HCEC 1CT (cell line): ENCODE measurements around the gene DBP.
A peak's percentile ranks its signal among the peaks of the same experiment; 100 is the strongest.
"Not testable (repeated sequence)": the region's sequence is repeated elsewhere in the genome, so short reads cannot be mapped to it uniquely, and the experiment has no call there.

Experiments
- DNase-seq: peaks from one replicate; pipeline ENCODE4 v3.0.0-alpha.2; 2017

Gene DBP

DNA sequence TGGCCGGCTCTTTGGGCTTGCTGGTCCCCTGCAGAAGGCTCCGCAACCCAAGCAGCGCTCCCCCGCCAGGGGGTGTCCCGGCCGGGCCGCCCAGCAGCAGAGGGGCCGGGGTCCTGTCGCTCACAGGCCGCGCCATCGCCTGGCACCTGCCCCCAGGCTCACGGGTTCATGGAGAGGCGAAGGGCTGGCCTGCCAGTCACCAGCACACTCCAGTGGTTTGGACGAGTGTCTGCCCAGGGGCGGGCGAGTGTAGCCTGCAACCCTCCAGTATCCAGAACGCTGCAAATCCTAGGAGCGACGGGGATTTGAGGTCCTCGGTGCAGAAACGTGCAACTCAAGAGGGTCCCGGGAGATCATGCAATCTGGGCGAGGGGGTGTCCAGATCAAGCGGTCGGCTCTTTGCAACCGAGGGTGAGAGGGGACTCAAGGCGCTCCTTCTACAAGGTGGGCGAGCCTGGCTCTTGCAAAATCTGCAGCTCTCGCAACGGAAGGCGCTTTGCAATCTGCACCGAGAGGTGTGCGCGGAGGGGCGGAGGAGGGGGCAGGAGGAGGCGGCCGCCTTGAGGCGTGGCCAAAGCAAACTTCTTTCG is at the start of gene DBP:
DBP (minus strand) TSS at position 521 of the 590 bp plus-strand sequence; CDS start at position 136, 385 bp downstream.
- DNase-seq, result no peak

DNA sequence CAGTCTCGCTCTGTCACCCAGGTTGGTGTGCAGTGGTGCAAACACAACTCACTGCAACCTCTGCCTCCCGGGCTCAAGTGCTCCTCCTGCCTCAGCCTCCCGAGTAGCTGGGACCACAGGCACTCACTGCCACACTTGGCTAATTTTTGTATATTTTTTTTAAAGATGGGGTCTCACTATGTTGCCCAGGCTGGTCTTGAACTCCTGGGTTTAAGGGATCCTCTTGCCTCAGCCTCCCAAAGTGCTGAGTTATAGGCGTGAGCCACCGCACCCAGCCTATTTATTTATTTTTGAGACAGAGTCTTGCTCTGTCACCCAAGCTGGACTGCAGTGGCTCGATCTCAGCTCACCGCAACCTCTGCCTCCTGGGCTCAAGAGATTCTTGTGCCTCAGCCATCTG is 49.5 kb upstream of the DBP start:
- not testable (repeated sequence) for DNase-seq

GRCh38 chr19:48686088-48686487 is 48.9 kb upstream of the DBP start:
- DNase-seq, result no peak

GRCh38 chr19:48685583-48685982 is 48.4 kb upstream of the DBP start:
- no peak for DNase-seq

DNA sequence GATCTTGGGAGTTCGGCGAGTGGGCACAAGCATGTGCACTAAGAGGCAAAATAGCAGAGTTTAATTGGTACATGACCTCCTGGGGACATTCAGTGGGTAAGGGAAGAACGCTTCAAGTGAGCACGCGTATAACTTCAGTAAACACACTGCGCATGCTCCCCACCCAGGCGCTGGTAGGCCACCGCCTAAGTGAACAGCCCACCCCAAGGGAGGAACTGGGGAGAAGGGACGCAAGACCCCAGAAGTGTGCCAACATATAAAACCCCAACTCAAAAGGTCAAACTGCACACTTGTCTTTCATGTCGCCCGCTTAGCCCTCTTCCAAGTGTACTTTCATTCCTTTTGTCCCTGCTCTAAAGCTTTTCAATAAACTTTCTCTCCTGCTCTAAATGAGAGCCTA is 46.2 kb upstream of the DBP start:
- no peak for DNase-seq

DNA sequence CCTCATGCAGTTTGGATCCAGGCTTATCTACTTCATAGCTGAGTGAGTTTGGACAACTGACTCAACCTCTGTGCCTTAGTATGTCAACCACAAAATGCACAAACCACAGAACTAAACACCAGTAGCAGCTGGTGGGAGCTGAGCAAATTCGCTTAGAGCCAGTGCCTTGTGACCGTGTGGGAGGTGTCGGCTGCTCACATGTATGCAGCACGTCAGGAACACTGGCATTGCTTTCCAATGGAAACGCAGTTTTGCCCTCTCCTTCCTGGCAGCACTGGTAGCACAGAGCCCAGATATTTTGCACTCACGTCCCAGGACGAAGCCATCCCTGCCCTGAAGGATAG is 43.9 kb upstream of the DBP start:
- DNase-seq, result peak; percentile 43

DNA sequence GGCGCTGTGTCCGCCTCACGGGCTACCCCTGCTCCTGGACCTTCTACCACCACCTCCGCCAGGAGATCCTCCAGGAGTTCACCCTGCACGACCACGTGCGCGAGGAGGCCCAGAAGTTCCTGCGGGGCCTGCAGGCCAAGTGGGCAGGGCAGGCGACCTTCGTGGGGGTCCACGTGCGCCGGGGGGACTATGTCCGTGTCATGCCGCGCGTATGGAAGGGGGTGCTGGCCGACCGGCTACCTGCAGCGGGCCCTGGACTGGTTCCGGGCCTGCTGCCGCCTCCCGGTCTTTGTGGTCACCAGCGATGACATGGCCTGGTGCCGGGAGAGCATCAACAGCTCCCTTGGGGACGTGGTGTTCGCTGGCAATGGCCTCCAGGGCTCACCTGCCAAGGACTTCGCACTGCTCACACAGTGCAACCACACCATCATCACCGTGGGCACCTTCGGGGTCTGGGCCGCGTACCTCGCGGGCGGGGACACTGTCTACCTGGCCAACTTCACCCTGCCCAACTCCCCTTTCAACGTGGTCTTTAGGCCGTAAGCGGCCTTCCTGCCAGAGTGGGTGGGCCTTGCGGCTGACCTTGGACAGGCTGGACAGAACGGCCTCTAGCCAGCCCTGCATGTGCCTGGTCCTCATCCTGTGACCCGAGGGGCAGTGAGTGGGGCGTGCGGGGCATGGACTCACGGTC is 43.4 kb upstream of the DBP start:
- DNase-seq, result no peak

DNA sequence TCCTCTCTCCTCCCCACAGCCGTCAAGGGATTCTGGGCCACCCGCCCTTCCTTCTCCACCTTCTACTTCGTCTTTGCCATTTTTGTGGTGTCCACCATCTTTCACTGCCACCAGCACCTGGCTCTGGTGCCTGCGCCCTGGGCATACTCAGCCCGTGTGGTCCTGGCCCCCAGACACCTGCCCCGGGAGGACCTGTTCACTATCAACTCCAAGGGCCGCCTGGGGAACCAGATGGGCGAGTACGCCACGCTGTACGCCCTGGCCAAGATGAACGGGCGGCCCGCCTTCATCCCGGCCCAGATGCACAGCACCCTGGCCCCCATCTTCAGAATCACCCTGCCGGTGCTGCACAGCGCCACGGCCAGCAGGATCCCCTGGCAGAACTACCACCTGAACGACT is 42.8 kb upstream of the DBP start:
- DNase-seq, result not testable (repeated sequence)

GRCh38 chr19:48678201-48678600 is 41.0 kb upstream of the DBP start:
- no peak for DNase-seq

- DNase-seq, result no peak
Measured at GRCh38 chr19:48676887-48677286, 39.7 kb upstream of the DBP start.

- no peak for DNase-seq
Measured at GRCh38 chr19:48676487-48676886, 39.3 kb upstream of the DBP start.

GRCh38 chr19:48674921-48675824 is 38.0 kb upstream of the DBP start:
- DNase-seq, result peak; percentile 68

GRCh38 chr19:48674216-48674809 is 37.1 kb upstream of the DBP start:
- DNase-seq, result no peak

DNA sequence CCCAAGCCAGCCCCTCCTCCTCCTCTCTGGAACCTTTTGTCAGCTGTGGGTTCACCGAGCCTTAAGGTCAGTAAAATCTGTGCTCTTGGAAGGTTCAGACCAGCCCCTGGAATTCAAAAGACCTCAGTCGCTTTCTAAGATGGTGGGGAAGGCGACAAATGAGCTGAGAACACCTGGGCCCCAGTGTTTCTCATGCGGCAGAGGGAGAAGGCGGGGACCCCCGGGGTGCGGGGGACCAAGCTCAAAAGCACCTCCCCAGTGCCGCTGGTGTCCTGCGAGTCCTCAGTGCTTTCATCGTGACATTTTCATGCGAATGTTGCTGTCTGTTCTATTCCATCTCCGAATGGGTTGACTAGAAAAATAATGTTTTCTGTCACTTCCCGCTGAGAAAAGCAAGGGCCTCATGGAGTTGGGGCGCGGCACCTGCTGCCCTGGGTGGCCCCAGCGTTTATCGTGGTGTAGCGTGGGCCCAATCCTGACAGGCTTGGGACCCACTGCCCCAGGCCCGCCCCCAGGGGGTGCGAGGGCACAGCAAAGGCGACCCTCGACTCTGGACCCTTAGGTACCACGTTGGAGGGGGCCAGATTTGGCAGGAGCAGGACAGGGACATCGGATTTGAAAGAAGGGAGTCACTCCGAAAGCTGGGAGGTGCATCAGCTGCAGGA is 36.4 kb upstream of the DBP start:
- no peak for DNase-seq

DNA sequence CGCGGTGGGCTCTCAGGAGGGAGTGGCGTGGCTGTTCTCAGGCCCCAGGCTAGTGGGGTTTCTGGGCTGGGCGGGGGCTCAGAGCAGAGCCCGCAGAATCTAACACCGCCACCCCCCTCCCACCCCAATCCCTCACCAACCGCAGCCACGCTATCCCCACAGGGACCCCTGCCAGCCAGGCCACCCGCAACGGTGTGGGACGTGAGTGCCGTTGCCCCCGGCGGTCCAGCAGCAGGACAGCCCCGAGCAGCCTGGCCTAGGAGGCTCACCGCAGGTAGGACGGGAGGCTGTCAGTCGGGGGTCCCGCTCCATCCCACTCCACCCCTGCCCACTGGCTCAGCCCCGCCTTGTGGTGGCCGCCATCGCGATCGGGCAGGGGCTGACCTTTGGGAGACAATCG is 35.8 kb upstream of the DBP start, which contains the start of gene NTN5:
NTN5 (minus strand) TSS at position 24 of the 400 bp plus-strand sequence. CDS start 2,031 bp downstream, outside the sequence.
- no peak for DNase-seq

DNA sequence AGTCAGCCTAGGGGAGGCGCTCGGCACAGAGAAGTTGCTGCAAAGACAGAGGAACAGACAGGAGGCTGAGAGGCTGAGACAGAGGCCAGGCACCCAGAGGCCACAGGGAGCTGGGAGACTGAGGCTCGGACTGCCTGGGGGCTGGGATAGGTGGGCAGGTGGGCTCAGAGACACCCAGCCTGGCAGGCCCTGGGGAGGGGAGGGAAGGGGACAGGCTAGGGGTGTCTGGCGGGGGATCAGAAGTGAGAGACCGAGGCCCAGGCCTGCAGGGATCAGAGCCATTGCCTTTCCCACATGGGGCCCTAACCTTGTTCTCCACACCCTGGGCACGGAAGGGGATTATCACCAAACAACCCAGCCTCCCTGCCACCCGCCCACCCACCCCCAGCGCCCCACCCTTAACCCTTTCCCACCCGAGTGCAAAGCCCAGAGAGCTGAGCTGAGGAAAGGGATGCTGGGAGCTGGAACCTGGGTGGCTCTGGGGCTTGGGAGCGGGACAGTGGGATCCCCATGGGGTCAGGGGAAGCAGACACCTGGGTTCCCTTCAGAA is 34.3 kb upstream of the DBP start:
- no peak for DNase-seq

GRCh38 chr19:48670699-48671445 is 33.7 kb upstream of the DBP start:
- DNase-seq, result no peak

DNA sequence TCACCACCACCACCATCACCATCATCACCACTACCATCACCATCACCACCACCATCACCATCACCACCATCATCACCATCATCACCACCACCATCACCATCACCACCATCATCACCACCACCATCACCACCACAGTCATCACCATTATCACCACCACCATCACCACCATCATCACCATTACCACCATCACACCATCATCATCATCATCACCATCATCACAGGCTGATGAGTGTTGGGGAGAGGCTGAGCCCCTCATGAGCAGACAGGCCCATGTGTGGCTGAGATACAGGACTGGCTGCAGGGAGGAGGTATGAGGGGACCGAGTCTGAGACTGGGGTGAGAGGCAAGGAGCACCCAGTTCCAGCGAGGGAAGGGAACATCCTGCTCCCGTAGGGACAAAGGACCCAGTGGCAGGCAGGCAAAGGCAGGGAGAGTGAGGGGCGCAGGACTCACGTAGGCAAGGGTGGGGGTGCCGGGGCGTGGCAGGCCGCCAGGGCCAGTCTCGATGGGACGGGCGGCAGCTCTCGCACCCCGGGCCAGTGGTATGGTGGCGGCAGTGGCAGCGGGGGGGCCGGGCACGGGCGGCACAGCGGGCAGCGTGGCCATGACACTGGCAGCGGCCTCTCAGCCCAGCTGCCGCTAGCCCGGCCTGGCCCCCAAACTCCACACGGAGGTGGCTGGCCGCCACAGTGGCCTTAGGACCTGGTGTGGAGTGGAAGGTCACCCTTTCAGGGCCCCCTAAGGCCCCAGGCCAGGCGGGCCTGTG is 32.9 kb upstream of the DBP start:
- no peak for DNase-seq

- no peak for DNase-seq
Measured at GRCh38 chr19:48668761-48669160, 31.6 kb upstream of the DBP start.

GRCh38 chr19:48668332-48668731 is 31.2 kb upstream of the DBP start:
- DNase-seq, result no peak

DNA sequence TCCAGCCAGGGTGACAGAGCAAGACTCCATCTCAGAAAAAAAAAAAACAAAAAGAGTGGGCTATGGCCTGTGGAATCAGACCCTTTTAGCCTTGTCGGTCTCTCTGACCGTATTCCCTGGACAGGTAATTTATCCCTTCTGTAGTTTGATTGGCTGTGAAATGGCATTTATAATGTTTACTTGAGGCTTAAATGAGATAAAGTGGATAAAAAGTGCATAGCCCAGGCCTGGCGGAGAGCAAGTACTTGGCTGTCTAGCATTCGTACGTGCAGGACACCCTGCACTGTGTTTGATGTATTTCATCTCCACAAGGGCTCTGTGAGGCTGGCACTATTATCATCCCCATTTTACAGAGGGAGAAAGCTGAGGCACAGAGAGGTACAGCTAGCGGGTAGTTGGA is 28.6 kb upstream of the DBP start:
- DNase-seq, result no peak
